ENCODE results near the gene GALK1.
A peak's percentile ranks its signal among the peaks of the same experiment; 100 is the strongest.
"Not testable (repeated sequence)": the region's sequence is repeated elsewhere in the genome, so short reads cannot be mapped to it uniquely, and the experiment has no call there.

The GALK1 gene

DNA sequence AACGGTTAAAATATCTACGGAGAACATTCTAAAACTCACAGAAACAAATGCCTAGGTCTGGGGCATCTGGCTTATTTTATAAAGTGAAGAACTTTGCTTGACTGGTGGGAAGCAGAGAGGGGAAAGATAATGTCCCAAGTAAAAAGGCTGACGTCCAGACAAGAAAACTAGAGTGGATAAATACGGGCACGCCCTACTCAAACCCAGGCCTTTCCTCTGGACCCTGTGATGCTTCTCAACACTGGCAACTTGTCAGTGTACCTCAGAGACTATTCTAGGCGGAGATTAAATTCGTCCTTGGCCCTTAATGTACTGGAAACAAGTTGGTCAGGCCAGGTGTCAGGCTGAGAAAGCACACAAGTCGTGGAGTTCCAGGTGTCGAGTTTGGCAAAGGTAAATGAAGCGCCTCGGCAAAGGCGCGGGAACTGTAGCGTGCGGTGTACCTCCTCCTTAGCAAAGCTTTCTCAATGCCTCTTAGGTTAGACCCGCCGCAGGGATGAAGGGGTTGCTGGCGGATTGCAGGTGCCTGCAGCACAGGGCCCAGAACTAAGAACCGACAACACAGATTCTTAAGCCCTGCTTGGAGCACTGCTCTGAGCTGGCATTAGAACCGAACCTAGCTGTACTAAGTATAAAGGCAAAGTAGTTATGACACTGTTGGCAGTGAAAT is 18.9 kb upstream of the GALK1 start:
- peak; percentile 55 for DNase-seq

- DNase-seq: peak; percentile 64
Measured at GRCh38 chr17:75783069-75783783, 18.2 kb upstream of the GALK1 start.

GRCh38 chr17:75779987-75780889 is 15.2 kb upstream of the GALK1 start:
- no peak for DNase-seq

- DNase-seq: peak; percentile 99
Measured at GRCh38 chr17:75779250-75779986, 14.4 kb upstream of the GALK1 start.

DNA sequence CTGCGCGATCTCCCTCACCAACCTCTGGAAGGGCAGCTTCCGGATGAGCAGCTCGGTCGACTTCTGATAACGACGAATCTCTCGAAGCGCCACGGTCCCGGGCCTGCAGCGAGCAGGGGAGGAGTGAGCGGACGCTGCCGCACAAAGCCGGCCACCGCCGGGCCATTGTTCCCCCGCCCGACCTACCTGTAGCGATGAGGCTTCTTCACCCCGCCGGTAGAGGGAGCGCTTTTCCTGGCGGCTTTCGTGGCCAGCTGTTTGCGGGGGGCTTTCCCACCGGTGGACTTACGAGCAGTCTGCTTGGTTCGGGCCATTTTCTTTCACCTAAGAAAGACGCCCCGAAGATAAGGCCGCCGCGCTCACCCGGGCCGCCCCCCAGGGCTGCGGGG is 13.9 kb upstream of the GALK1 start:
- peak; percentile 75 for DNase-seq

DNA sequence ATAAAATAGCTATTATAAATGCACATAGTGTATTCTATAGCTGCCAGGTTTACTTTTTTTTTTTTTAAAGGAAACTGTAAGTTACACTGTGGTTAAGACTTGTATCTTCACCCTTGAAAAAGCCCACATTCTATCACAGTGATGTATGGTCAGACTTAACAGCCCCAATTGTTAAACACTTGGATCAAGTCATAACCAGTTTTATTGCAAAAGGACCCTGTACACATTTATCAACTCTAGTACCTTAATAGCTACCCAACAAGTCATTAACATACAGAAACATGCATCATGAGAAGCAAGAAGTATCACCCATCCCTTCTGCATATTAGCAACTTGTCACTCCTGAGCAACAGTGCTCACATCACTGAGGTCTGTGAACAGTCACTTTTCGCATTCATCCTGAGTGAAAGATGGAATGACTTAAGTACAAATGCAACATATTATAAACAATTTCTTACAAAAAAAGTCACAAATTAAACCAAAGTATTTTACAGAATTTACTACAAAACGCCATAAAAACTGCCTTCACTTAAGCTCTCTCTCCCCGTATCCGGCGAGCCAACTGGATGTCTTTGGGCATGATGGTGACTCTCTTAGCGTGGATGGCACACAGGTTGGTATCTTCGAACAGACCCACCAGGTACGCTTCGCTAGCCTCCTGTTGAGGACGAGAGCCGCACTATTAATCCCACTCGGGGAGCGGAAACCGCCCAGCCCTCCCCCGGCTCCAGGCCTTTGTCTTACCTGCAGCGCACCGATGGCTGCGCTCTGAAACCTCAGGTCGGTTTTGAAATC is 13.3 kb upstream of the GALK1 start:
- not testable (repeated sequence) for DNase-seq

DNA sequence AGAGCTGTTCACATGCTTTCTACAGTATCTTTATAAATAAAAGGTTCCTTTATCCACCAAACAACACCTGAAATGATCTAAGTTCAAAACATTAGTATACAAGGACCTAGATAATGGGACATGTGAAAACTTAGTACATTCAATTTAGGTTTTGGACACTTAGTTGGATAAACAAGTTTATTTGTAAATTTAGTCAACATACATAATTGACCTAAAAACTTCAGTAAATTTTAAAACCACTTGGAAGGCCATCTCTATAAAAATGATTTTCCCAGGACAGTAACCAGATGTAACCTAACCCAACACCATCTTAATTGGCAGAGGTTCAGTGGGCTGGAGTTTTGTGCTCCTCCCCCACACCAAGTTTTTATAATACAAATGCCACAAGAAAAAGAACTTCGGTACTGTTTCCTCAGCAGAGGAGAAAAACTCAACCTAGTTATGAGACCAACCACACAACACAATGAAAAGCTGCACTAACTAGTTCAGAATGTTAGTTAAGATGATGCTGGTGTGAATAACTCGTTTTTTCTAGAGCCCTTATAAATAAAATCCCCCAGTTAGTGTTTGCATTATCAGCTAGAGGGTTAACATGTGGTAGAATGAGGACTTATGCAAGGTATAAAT is 12.4 kb upstream of the GALK1 start:
- DNase-seq: no peak

GRCh38 chr17:75776386-75777295 is 11.6 kb upstream of the GALK1 start:
- no peak for DNase-seq

DNA sequence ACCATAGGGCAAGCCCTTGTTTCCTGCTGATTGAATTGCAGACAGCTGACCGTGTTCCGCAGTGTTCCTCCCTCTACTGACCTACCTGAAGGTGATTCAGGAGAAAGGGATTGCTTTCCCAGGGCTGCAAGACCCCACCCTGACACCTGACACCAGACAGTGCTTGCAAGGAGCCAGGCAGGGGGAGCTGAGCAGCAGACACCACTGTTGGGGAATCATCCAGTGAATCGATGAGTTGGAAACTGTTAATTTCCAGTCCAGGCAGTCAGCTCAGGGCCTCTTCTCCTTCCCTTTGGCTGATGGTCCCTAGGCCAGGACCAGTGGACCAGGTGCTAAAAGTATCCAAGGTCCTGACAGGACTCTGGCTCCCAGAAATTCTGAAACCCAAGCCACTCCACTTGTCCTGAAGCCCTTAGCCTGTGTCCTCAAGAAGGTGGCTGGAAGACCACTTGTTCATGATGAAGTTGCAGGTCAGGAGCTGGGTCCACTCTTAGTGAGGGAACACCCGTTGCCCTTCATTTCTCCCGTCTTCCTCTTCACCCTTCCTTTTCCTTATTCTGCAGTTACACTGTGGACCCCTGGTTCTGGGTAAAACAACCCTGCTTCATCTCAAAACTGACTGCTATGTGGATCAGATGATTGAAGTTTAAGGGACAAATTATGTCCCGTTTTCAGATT is 10.1 kb upstream of the GALK1 start:
- no peak for DNase-seq

DNA sequence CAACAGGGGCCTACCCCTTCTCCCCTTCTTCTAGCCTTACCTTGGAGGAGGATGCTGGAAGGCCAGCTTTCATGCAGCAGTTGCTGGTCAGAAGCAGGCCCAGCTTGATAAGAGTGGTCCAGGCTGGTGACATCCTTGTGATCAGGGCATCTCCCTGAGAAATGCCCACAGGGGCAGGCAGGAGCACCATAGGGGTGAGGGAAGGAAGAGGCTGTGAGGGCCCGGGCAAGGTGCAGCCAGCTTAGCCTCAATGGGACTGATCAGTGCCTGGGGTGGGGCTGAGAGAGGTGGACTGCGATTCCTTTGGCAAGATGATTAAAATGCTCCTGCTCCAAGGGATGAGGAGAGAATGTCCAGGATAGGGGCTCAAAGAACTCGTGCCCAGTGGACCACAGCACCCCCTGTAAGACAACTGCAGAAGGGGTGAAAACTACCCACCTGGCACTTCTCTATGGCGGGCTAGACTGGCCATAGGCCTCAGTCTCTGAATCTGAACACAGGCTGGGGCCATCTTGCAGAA is 9.5 kb upstream of the GALK1 start:
- no peak for DNase-seq

- DNase-seq: no peak
Measured at GRCh38 chr17:75773808-75774470, 8.9 kb upstream of the GALK1 start.

DNA sequence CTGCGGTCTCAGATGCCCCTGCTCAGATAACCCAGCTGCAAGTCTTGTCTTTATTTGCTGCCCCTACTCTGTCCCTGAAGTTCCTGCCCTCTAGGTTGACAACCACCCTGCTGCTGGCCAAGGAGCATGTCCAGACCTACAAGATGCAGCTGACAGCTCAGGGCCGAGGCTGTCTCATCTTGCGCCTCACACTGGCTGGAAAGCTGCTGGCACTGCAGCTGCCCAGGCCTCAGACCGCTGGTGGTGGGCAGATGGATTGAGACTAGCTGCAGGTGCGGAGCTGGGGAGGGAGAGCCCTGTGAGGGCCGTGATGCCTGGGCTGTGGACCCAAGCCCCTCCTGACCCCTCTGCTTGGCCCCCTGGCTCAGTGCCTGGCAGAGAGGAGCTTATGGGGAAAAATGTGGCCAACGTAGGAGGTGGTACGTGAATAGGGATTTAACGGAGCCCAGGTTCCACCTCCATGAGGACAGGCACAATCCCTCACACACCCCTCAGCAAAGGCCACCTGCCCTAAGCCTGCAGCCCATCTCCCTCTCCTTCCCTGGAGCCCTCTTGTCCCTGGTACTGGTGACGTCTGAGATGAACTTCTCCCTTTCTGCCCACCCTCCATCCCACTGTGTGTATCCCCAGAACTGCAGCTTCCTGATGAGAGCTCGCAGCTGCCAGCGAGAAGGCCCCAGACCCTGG is 8.3 kb upstream of the GALK1 start:
- no peak for DNase-seq

- no peak for DNase-seq
Measured at GRCh38 chr17:75771334-75772281, 6.6 kb upstream of the GALK1 start.

GRCh38 chr17:75769536-75769935 is 4.5 kb upstream of the GALK1 start:
- DNase-seq: no peak

DNA sequence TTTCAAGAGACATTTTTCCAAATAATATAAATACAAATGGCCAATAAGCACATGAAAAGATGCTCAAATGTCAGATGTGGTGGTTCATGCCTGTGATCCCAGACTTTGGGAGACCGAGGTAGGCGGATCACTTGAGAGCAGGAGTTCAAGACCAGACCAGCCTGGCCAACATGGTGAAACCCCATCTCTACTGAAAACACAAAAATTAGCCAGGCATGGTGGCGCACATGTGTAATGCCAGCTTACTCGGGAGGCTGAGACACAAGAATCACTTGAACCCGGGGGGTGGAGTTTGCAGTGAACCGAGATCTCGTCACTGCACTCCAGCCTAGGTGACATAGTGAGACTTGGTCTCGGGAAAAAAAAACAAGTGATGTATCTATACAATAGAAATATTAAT is 2.9 kb upstream of the GALK1 start:
- no peak for DNase-seq

GRCh38 chr17:75765981-75766380 is 989 bp upstream of the GALK1 start:
- no peak for DNase-seq

DNA sequence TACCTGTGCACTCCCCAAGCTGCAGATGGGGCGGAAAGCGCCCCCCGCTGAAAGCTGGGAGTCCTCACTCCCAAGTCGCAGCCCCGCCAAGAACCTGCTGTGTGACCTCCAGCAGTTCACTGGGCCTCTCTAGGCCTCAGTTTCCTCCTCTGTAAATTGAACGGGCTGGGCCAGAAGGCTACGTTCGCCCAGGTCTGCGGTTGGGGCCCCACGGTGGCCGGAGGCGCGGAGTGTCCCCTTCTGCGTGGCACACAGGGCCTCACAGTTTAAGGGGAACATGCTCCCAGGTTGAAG is 628 bp downstream of the GALK1 start:
- no peak for DNase-seq

Data from RPMI8226 (cell line).